Measurements from ENCODE around the gene ART5. TPM values are rescaled to one million over a fixed set of nuclear protein-coding genes. Genes with fewer than 3 reads are reported as not detected.
A peak's percentile ranks its signal among the peaks of the same experiment; 100 is the strongest.

ART5 gene
- total RNA-seq, 1 experiment from 2014 or later: 4.5 TPM

GRCh38 chr11:3616721-3617460 lies 24.9 kb downstream of the ART5 start (continued):
- no peak for TF ChIP-seq NFYB (CRISPR knock-in tag; conservative IDR thresholded peaks at IDR 0.05; ENCODE audit: low read depth)
- TF ChIP-seq PREB (CRISPR knock-in tag; IDR thresholded peaks at IDR 0.05; ENCODE audit: borderline replicate concordance): no peak

- POLR2A ChIA-PET: no interaction called here
- no peak overlapping the region for H3K4me3 Mint-ChIP-seq
- TF ChIP-seq CREM (CRISPR knock-in tag; IDR thresholded peaks at IDR 0.05): no peak
- no peak for TF ChIP-seq ELF4 (CRISPR knock-in tag; IDR thresholded peaks at IDR 0.05; ENCODE audit: low read depth)
- no peak for TF ChIP-seq SMAD4 (CRISPR knock-in tag; IDR thresholded peaks at IDR 0.05)
- TF ChIP-seq ATF6 (CRISPR knock-in tag; IDR thresholded peaks at IDR 0.05): no peak
- TF ChIP-seq ZNF396 (CRISPR knock-in tag; IDR thresholded peaks at IDR 0.05; ENCODE audit: borderline replicate concordance): no peak
- TF ChIP-seq NFATC4 (CRISPR knock-in tag; IDR thresholded peaks at IDR 0.05): no peak
- no peak for TF ChIP-seq USF1 (CRISPR knock-in tag; IDR thresholded peaks at IDR 0.05)
- TF ChIP-seq TCF7 (CRISPR knock-in tag; IDR thresholded peaks at IDR 0.05; ENCODE audit: low read depth): no peak
- TF ChIP-seq ZNF263 (CRISPR knock-in tag; IDR thresholded peaks at IDR 0.05; ENCODE audit: low read depth): no peak
- TF ChIP-seq NR3C1 (CRISPR knock-in tag; conservative IDR thresholded peaks at IDR 0.05; ENCODE audit: low read depth): no peak
- TF ChIP-seq EMX1 (CRISPR knock-in tag; IDR thresholded peaks at IDR 0.05): no peak
- TF ChIP-seq GTF2I (CRISPR knock-in tag; conservative IDR thresholded peaks at IDR 0.05): no peak
- TF ChIP-seq ARID4B (CRISPR knock-in tag; IDR thresholded peaks at IDR 0.05; ENCODE audit: borderline replicate concordance): no peak
- TF ChIP-seq IRF1 (CRISPR knock-in tag; IDR thresholded peaks at IDR 0.05): no peak
- TF ChIP-seq ZNF532 (CRISPR knock-in tag; IDR thresholded peaks at IDR 0.05; ENCODE audit: borderline replicate concordance): no peak
- TF ChIP-seq E2F1 (CRISPR knock-in tag; IDR thresholded peaks at IDR 0.05): no peak
- peaks cover 7% of the 10 kb centered on the region for H3K9me3 Mint-ChIP-seq
- ATAC-seq (no peak), DNase-seq (ENCODE audit: low spot score) (no peak)
- H3K4me1 Mint-ChIP-seq: peaks cover 14% of the 10 kb centered on the region
- no peaks in the 10 kb centered on the region for H3K36me3 Mint-ChIP-seq
- peaks cover 3% of the 10 kb centered on the region; the same call in 1 of the 2 replicates for H3K27me3 Mint-ChIP-seq (ENCODE audit: low read depth)
- H3K27ac Mint-ChIP-seq: peak overlapping the region; percentile 54; the same call in 1 of the 2 replicates
- CTCF ChIA-PET: no interaction called here
These were observed 25.8 kb downstream of the ART5 start for GRCh38 chr11:3615998-3616397.
